Right lobe of liver (tissue), 6 donors: Measurements from ENCODE around the gene MIPEP. TPM values are rescaled to one million over a fixed set of nuclear protein-coding genes. Genes with fewer than 3 reads are reported as not detected.

Source experiments
- ATAC-seq, 4 donors: fragments of 200-7000 bp; cut with Tn5 transposase; one replicate each; pipeline ENCODE4 v1.9.1; 2020; ENCODE audit warnings: mild to moderate bottlenecking in 4 of 4, moderate library complexity in 4 of 4
- DNase-seq, 3 donors: peaks; one replicate each; pipeline ENCODE4 v3.0.0-alpha.2; 2020
- H3K27ac ChIP-seq, 3 donors: fragments of 200-600 bp; one replicate each; pipeline ENCODE4 v1.8.0; 2022
- H3K27me3 ChIP-seq, 2 donors: fragments of 200-600 bp; one replicate each; pipeline ENCODE4 v1.8.0; 2022
- H3K36me3 ChIP-seq, 4 donors: fragments of 200-600 bp; sonication (generic) in 1 of 4; one replicate each; pipeline versions ENCODE4 v1.5.1 to v1.8.0; 2017 to 2022; ENCODE audit warnings: control low read depth in 1 of 4
- H3K4me1 ChIP-seq, 4 donors: fragments of 200-600 bp; sonication (generic) in 1 of 4; one replicate each; pipeline versions ENCODE4 v1.5.1 to v1.8.0; 2017 to 2022; ENCODE audit warnings: control low read depth in 1 of 4
- H3K4me3 ChIP-seq, 3 donors: fragments of 200-600 bp; one replicate each; pipeline ENCODE4 v1.8.0; 2022
- H3K9me3 ChIP-seq, 4 donors: fragments of 200-600 bp; sonication (generic) in 1 of 4; one replicate each; pipeline versions ENCODE4 v1.5.1 to v1.8.0; 2017 to 2022; ENCODE audit warnings: control low read depth in 1 of 4
- POLR2A ChIP-seq: fragments of 450-650 bp; IDR thresholded peaks from one replicate; pipeline ENCODE4 v1.6.1; 2017; ENCODE audit warnings: antibody characterized with exemption, mild to moderate bottlenecking
- WGBS: methylation state at CpG from one replicate; pipeline ENCODE4 v1.1.6; 2018; ENCODE audit warnings: low coverage, low lambda C conversion rate; ENCODE audit not compliant: insufficient coverage; ENCODE audit errors: missing lambda C conversion rate; 5-methylcytosine and 5-hydroxymethylcytosine counted together
- intact Hi-C, 2 donors: fragments of 100-400 bp; cut with DNase I; formaldehyde crosslinking; loops; one replicate each; pipeline versions ENCODE4 v1.11.2 to v1.14.1; 2022
- total RNA-seq, 6 experiments: library from RNA; depleted of rRNA in 2 of 6; stranded (reverse); fragments of >200 nt in 2 of 6; fragmentation: NEBNext Ultra II Directional in 3 of 6; extraction: Animal tissue kit (Norgen Biotek cat#: 25700) in 3 of 6; gene quantifications; one replicate each; pipeline versions ENCODE4 v1.1.0 to v1.2.4, GENCODE V29; 2016 to 2023
- TF ChIP-seq, protein P1 (sequence below), 4 donors: fragments of 200-600 bp in 3 of 4; fragments of 450-650 bp in 1 of 4; IDR thresholded peaks; one replicate each; pipeline versions ENCODE4 v1.5.1 to v1.8.0; 2016 to 2022; ENCODE audit warnings: antibody characterized with exemption in 4 of 4, mild to moderate bottlenecking in 2 of 4
- donor health status: DM: no; HTN: yes; CAD: no.
- donor health status: DM: no; HTN: no; CAD: no.
- donor health status: DM: no; HTN: no; CAD: no.
- donor health status: DM: no; HTN: yes; CAD: no.
- donor health status: DM: no; HTN: yes; CAD: no.

Gene MIPEP
- total RNA-seq, 6 experiments from 2014 or later, result 8.2 to 15.2 (median 11.8) TPM

DNA sequence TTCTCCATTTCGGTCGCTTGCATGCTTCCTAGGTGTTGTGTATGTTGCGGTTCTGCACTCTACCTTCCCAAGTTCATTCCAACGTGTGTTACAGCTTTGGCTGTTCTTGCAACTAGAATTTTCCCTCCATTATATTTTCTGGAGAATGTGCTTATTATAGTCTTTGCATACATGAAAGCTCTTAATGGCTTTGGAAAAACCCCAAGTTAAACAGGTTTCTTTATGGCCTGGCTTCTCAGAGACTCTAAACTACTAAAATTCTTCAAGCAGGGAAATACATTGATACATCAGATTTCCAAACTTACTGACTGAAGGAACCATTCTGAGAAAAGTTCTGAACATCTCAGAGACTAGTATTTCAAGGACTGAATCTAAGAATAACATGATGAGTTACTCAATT is 11.9 kb downstream of the MIPEP start:
- TF ChIP-seq, protein P1, sequence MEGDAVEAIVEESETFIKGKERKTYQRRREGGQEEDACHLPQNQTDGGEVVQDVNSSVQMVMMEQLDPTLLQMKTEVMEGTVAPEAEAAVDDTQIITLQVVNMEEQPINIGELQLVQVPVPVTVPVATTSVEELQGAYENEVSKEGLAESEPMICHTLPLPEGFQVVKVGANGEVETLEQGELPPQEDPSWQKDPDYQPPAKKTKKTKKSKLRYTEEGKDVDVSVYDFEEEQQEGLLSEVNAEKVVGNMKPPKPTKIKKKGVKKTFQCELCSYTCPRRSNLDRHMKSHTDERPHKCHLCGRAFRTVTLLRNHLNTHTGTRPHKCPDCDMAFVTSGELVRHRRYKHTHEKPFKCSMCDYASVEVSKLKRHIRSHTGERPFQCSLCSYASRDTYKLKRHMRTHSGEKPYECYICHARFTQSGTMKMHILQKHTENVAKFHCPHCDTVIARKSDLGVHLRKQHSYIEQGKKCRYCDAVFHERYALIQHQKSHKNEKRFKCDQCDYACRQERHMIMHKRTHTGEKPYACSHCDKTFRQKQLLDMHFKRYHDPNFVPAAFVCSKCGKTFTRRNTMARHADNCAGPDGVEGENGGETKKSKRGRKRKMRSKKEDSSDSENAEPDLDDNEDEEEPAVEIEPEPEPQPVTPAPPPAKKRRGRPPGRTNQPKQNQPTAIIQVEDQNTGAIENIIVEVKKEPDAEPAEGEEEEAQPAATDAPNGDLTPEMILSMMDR (IDR thresholded peaks at IDR 0.05), result no peak
- TF ChIP-seq POLR2A, result no peak
- no peaks in the 10 kb centered on the region for H3K9me3 ChIP-seq
- 89% methylated on average over 4 of the region's 4 CpGs for whole genome bisulfite sequencing
- intact Hi-C loops, result loop anchor here in 1 of 2 donors (10.0 kb wide), 1 partner anchor 412 kb away; no protein-coding TSS in a partner anchor
- no peak for DNase-seq
- no peaks in the 10 kb centered on the region for H3K4me1 ChIP-seq
- ATAC-seq, result no peak
- no peak overlapping the region for H3K27ac ChIP-seq
- H3K36me3 ChIP-seq, result no peaks in the 10 kb centered on the region
- H3K4me3 ChIP-seq, result no peak overlapping the region
- H3K27me3 ChIP-seq, result no peaks in the 10 kb centered on the region

DNA sequence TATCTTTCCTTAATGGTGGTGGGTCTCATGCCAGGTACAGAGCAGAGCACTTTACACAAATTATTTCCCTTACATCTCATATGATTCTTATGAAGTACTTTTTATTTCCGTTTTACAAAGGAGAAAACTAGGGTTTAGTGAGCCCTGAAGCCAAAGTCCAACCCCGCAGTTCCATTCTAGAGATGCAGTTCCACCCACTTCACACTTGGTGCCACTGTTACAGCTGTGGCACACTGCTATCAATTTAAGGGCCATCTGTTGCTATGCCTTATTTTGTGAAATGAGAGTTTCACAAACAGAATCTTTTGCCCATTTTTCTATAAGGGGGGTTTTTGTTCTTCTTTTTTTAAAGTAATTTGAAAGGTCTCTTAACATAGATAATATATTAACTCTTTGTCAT is 12.9 kb downstream of the MIPEP start:
- intact Hi-C loops, result loop anchor here in 1 of 2 donors (10.0 kb wide), 1 partner anchor 411 kb away; no protein-coding TSS in a partner anchor
- Histone ChIP-seq H3K4me3 (no peak overlapping the region), H3K9me3 (no peaks in the 10 kb centered on the region), H3K27ac (no peak overlapping the region), H3K27me3 (no peaks in the 10 kb centered on the region), H3K4me1 (no peaks in the 10 kb centered on the region), H3K36me3 (no peaks in the 10 kb centered on the region)
- no peak for TF ChIP-seq POLR2A
- TF ChIP-seq, protein P1 (IDR thresholded peaks at IDR 0.05), result peak; percentile 38 to 55 (median 49)
- 29% methylated on average over 2 of the region's 2 CpGs for WGBS
- ATAC-seq (peak; percentile 93 to 98 (median 94)), DNase-seq (no peak)

DNA sequence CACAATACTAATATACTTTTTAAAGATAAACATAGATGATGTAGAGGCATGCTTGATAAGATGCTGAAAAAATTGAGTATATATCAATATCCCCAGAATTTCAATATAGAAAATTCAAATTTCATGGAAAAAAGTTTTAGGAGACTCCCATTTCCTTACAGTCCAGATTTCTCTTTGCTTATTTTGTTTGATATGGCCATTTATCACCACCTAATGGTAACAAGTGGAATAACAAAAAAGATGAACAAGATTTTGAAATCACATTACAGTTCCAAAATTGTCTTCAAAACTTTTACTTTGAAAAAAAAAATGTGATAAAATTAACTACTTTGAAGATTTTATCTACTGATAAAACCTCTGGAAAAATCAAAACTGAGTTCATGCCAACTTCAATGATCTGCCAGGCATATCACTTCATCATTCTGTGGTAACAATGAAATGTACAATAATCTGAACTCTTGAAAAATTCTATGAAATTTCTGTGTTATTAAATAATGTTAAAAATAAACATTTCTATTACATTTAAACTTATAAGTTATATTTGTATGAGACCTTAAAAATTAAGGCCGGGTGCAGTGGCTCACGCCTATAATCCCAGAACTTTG is 17.5 kb downstream of the MIPEP start:
- no peaks in the 10 kb centered on the region for H3K9me3 ChIP-seq
- DNase-seq, result no peak
- H3K27ac ChIP-seq, result no peak overlapping the region
- intact Hi-C loops, result loop anchor here in 1 of 2 donors (10.0 kb wide), 1 partner anchor 407 kb away; no protein-coding TSS in a partner anchor
- H3K4me1 ChIP-seq, result no peaks in the 10 kb centered on the region
- no peaks in the 10 kb centered on the region for H3K27me3 ChIP-seq
- no peak for TF ChIP-seq POLR2A
- TF ChIP-seq, protein P1 (IDR thresholded peaks at IDR 0.05), result peak; percentile 54 to 64 (median 58)
- no peak overlapping the region for H3K4me3 ChIP-seq
- ATAC-seq, result peak; percentile 43 to 69 (median 63)
- 86% methylated on average over 2 of the region's 2 CpGs for WGBS
- H3K36me3 ChIP-seq, result no peaks in the 10 kb centered on the region

DNA sequence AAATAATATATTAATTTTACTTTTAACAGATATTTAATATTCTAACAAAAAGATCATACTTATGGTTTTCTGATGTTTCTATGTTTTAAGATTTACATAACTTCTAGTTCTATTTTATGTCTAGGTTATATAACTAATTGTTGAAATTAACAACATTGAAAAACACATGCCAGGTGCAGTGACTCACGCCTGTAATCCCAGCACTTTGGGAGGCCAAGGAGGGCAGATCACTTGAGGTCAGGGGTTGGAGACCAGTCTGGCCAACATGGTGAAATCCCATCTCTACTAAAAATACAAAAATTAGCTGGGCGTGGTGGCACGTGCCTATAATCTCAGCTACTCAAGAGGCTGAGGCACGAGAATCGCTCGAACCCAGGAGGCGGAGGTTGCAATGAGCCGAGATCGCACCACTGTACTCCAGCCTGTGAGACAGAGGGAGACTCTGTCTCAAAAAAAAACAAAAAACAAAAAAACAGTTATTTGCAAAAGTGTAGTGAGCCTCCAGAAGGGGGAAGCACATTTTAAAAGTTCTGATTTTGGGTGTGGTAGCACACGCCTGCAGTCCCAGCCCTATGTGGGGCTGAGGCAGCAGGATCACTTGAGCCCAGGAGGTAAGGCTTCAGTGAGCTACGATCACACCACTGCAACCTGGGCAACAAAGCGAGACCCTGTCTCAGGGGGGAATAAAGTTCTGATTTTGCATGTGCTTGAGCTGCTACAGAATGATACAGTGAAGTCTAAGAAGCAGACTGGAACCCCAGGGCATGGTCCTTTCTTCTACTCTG is 18.7 kb downstream of the MIPEP start:
- intact Hi-C loops, result loop anchor here in 1 of 2 donors (10.0 kb wide), 1 partner anchor 406 kb away; no protein-coding TSS in a partner anchor
- Histone ChIP-seq H3K9me3 (no peaks in the 10 kb centered on the region), H3K27me3 (no peaks in the 10 kb centered on the region), H3K36me3 (no peaks in the 10 kb centered on the region), H3K4me1 (no peaks in the 10 kb centered on the region), H3K27ac (no peak overlapping the region), H3K4me3 (no peak overlapping the region)
- WGBS, result 91% methylated on average over 10 of the region's 12 CpGs
- DNase-seq (no peak), ATAC-seq (no peak)
- TF ChIP-seq, protein P1 (IDR thresholded peaks at IDR 0.05), result no peak
- TF ChIP-seq POLR2A, result no peak
